K562 (cell line): ENCODE measurements around the gene KIAA0513. TPM values are rescaled to one million over a fixed set of nuclear protein-coding genes. Genes with fewer than 3 reads are reported as not detected.

Source experiments
- CTBP1 ChIP-seq: fragments of 450-650 bp; IDR thresholded peaks from 2 replicates; pipeline ENCODE4 v1.6.1; 2016; ENCODE audit warnings: borderline replicate concordance
- CXXC5 ChIP-seq: fragments of 250-450 bp; sonication (Bioruptor Pico); IDR thresholded peaks from 2 replicates; pipeline ENCODE4 v1.8.0; 2022; ENCODE audit warnings: inconsistent platforms, mild to moderate bottlenecking, moderate library complexity
- ESRRA ChIP-seq: fragments of 450-650 bp; IDR thresholded peaks from 2 replicates; pipeline ENCODE4 v1.6.1; 2014; ENCODE audit warnings: low read depth, mild to moderate bottlenecking, moderate library complexity, borderline replicate concordance
- EWSR1 ChIP-seq: fragments of 450-650 bp; IDR thresholded peaks from 2 replicates; pipeline ENCODE4 v1.6.1; 2018; ENCODE audit warnings: borderline replicate concordance, mild to moderate bottlenecking, low read depth, moderate library complexity; ENCODE audit not compliant: partially characterized antibody
- FOXK2 ChIP-seq, 2 experiments: fragments of 450-650 bp; IDR thresholded peaks in 1 of 2; conservative IDR thresholded peaks in 1 of 2; 2 replicates each; pipeline ENCODE4 v1.6.1; 2016; ENCODE audit warnings: low read depth in 2 of 2, mild to moderate bottlenecking in 1 of 2
- HBP1 ChIP-seq: fragments of 450-650 bp; formaldehyde crosslinking; IDR thresholded peaks from 2 replicates; pipeline ENCODE4 v1.4.0; 2022; ENCODE audit warnings: missing genetic modification characterization
- HNRNPLL ChIP-seq: fragments of 200-400 bp; formaldehyde crosslinking; IDR thresholded peaks from 2 replicates; pipeline ENCODE4 v1.6.1; 2017; ENCODE audit warnings: low read length, low read depth, mild to moderate bottlenecking; ENCODE audit not compliant: poor library complexity, severe bottlenecking
- KDM5B ChIP-seq: fragments of 200-600 bp; sonication (generic); IDR thresholded peaks from 2 replicates; pipeline ENCODE4 v1.6.1; 2012; ENCODE audit warnings: low read depth, mild to moderate bottlenecking, moderate library complexity, low read length, control low read depth, inconsistent platforms; ENCODE audit not compliant: insufficient replicate concordance
- MAFK ChIP-seq: IDR thresholded peaks from 2 replicates; pipeline ENCODE4 v1.6.1; 2011; ENCODE audit warnings: low read length, improper control_type of control experiment
- MCM2 ChIP-seq: fragments of 450-650 bp; IDR thresholded peaks from 2 replicates; pipeline ENCODE4 v1.6.1; 2017; ENCODE audit warnings: low read depth, mild to moderate bottlenecking
- MCM5 ChIP-seq: fragments of 450-650 bp; IDR thresholded peaks from 2 replicates; pipeline ENCODE4 v1.6.1; 2016; ENCODE audit warnings: low read depth
- MYBL2 ChIP-seq, 2 experiments: fragments of 450-650 bp in 1 of 2; sonication (generic) in 1 of 2; formaldehyde crosslinking in 1 of 2; IDR thresholded peaks; 2 replicates each; pipeline versions ENCODE4 v1.6.1 to v1.8.1; 2017 to 2022; ENCODE audit warnings: borderline replicate concordance in 1 of 2, inconsistent platforms in 1 of 2, low read depth in 1 of 2, mild to moderate bottlenecking in 1 of 2, missing genetic modification reagents in 1 of 2, moderate library complexity in 1 of 2
- NBN ChIP-seq: fragments of 450-650 bp; IDR thresholded peaks from 2 replicates; pipeline ENCODE4 v1.6.1; 2016; ENCODE audit warnings: low read depth, mild to moderate bottlenecking
- NFIC ChIP-seq: fragments of 450-650 bp; IDR thresholded peaks from 2 replicates; pipeline ENCODE4 v1.6.1; 2017; ENCODE audit warnings: mild to moderate bottlenecking, inconsistent platforms
- PHF8 ChIP-seq: fragments of 200-600 bp; sonication (generic); IDR thresholded peaks from 2 replicates; pipeline ENCODE4 v1.6.1; 2012; ENCODE audit warnings: mixed run types, mild to moderate bottlenecking, inconsistent platforms, low read length, moderate library complexity, borderline replicate concordance
- POLR2AphosphoS2 ChIP-seq: IDR thresholded peaks from 2 replicates; pipeline ENCODE4 v1.6.1; 2012; ENCODE audit warnings: low read length, improper control_type of control experiment
- TAF7 ChIP-seq: fragments of 450-650 bp; IDR thresholded peaks from 2 replicates; pipeline ENCODE4 v1.6.1; 2016; ENCODE audit warnings: missing genetic modification characterization, missing compliant biosample characterization
- YY1 ChIP-seq, 3 experiments: IDR thresholded peaks; 2 replicates each; pipeline ENCODE4 v1.6.1; 2011; ENCODE audit warnings: low read length in 2 of 3, mild to moderate bottlenecking in 2 of 3, moderate library complexity in 2 of 3, borderline replicate concordance in 1 of 3, control low read depth in 1 of 3, low read depth in 1 of 3; ENCODE audit not compliant: insufficient read depth in 3 of 3, insufficient replicate concordance in 2 of 3, control insufficient read depth in 1 of 3, insufficient read length in 1 of 3; ENCODE audit errors: extremely low read depth in 1 of 3
- ZBTB43 ChIP-seq: sonication (generic); formaldehyde crosslinking; IDR thresholded peaks from 2 replicates; pipeline ENCODE4 v1.8.0; 2023; ENCODE audit warnings: mild to moderate bottlenecking, missing genetic modification reagents
- ZNF121 ChIP-seq: sonication (generic); formaldehyde crosslinking; conservative IDR thresholded peaks from 2 replicates; pipeline ENCODE4 v1.8.0; 2022; ENCODE audit warnings: missing genetic modification reagents
- ZNF583 ChIP-seq: fragments of 250-450 bp; sonication (Bioruptor Pico); IDR thresholded peaks from 2 replicates; pipeline ENCODE4 v1.4.0; 2020
- polyA plus RNA-seq, 8 experiments: library from polyadenylated mRNA; depleted of rRNA in 4 of 8; stranded (reverse) in 5 of 8; unstranded in 3 of 8; fragments of >200 nt; fragmentation: Nextera tagmentation in 2 of 8; fragmentation: Illumina TruSeq in 1 of 8; extraction: Ambion mirVana in 2 of 8; extraction: Trizol in 1 of 8; gene quantifications; 2 replicates each; pipeline versions ENCODE4 v1.2.1 to v1.2.3, GENCODE V29; 2011 to 2014; ENCODE audit warnings: inconsistent platforms in 1 of 8, missing spikeins in 1 of 8
- total RNA-seq, 7 experiments: library from RNA; depleted of rRNA in 6 of 7; stranded (reverse); fragments of >200 nt in 6 of 7; fragmentation: Illumina TruSeq in 2 of 7; extraction: Trizol in 2 of 7; gene quantifications; 2 replicates each; pipeline versions ENCODE4 v1.2.1 to v1.2.3, GENCODE V29; 2011 to 2021; ENCODE audit warnings: low replicate concordance in 1 of 7
- TF ChIP-seq, protein P1 (sequence below), 2 experiments: fragments of 250-450 bp in 1 of 2; fragments of 450-650 bp in 1 of 2; sonication (Bioruptor Pico) in 1 of 2; IDR thresholded peaks; 2 replicates each; pipeline versions ENCODE4 v1.6.1 to v1.8.0; 2016 to 2021; ENCODE audit warnings: mild to moderate bottlenecking in 2 of 2, moderate library complexity in 2 of 2, missing compliant biosample characterization in 1 of 2, missing genetic modification characterization in 1 of 2

Gene KIAA0513
- total and polyA plus RNA-seq, 9 of the 15 experiments (the other 6 are each of a cell fraction or from before 2014, with no cell fraction given), result 0.18 to 13.7 (median 10.2) TPM

- no peak for TF ChIP-seq HNRNPLL
- TF ChIP-seq, protein P1, sequence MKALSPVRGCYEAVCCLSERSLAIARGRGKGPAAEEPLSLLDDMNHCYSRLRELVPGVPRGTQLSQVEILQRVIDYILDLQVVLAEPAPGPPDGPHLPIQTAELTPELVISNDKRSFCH (CRISPR knock-in tag; IDR thresholded peaks at IDR 0.05), result no peak
- TF ChIP-seq, protein P1 (tag; IDR thresholded peaks at IDR 0.05), result no peak
- TF ChIP-seq KDM5B, result peak; percentile 9
- no peak for TF ChIP-seq ZNF583
- TF ChIP-seq TAF7, result 0 out of 2 replicates have a peak, but pooled peaks have one; percentile 35
- peak; percentile 64; the same call in 1 of the 2 replicates for TF ChIP-seq CTBP1
- TF ChIP-seq YY1 (IDR thresholded peaks at IDR 0.05; ENCODE audit: borderline replicate concordance in 1 of 3, control insufficient read depth in 1 of 3, extremely low read depth in 1 of 3, insufficient read depth in 3 of 3, insufficient read length in 1 of 3, insufficient replicate concordance in 2 of 3, low read depth in 1 of 3, low read length in 2 of 3), result no peak
- no peak for TF ChIP-seq ZBTB43 (CRISPR knock-in tag)
- peak; percentile 45; the same call in 1 of the 2 replicates for TF ChIP-seq NBN
- TF ChIP-seq FOXK2 (conservative IDR thresholded peaks at IDR 0.05 in 1 of 2, IDR thresholded peaks at IDR 0.05 in 1 of 2; ENCODE audit: low read depth in 2 of 2), result 0 out of 4 replicates have a peak, but pooled peaks of 1 of the 2 experiments have one; percentile 29
- no peak; the same call in 1 of the 2 replicates for TF ChIP-seq CXXC5 (CRISPR knock-in tag)
- TF ChIP-seq ESRRA, result peak; percentile 49; the same call in 1 of the 2 replicates
- TF ChIP-seq ZNF121 (CRISPR knock-in tag), result no peak
- no peak for TF ChIP-seq POLR2AphosphoS2
- no peak for TF ChIP-seq MAFK
- TF ChIP-seq MCM5, result no peak
- peak; percentile 72; the same call in 1 of the 2 replicates for TF ChIP-seq HBP1 (CRISPR knock-in tag)
- TF ChIP-seq MYBL2 (IDR thresholded peaks at IDR 0.05; ENCODE audit: low read depth), result peak; percentile 35; the same call in 1 of the 2 replicates
- no peak for TF ChIP-seq MYBL2 (CRISPR knock-in tag; IDR thresholded peaks at IDR 0.05; ENCODE audit: borderline replicate concordance)
- TF ChIP-seq MCM2, result no peak
- peak; percentile 34; the same call in 1 of the 2 replicates for TF ChIP-seq PHF8
- TF ChIP-seq NFIC, result peak; percentile 41
- no peak for TF ChIP-seq EWSR1
These were observed 109.9 kb downstream of the KIAA0513 start (continued) for GRCh38 chr16:85137323-85138072.
